22Rv1 (cell line): ENCODE measurements around the gene KCNS3.

ENCODE experiments used
- CTCF ChIP-seq: fragments of 450-650 bp; IDR thresholded peaks from 2 replicates; pipeline ENCODE4 v1.5.1; 2017; ENCODE audit warnings: mild to moderate bottlenecking
- ZFX ChIP-seq: fragments of 450-650 bp; IDR thresholded peaks from 2 replicates; pipeline ENCODE4 v1.6.1; 2017; ENCODE audit warnings: antibody characterized with exemption, borderline replicate concordance

- TF ChIP-seq CTCF (no peak), ZFX (no peak)
Observed at GRCh38 chr2:17918789-17919188, 40.3 kb downstream of the KCNS3 start.
